CD14-positive monocyte (primary cell): ENCODE measurements around the gene OXGR1. TPM values are rescaled to one million over a fixed set of nuclear protein-coding genes. Genes with fewer than 3 reads are reported as not detected.

ENCODE experiments used
- DNase-seq, 3 donors: peaks; one replicate each; pipeline ENCODE4 v3.0.0-alpha.2; 2011 to 2022
- H2AFZ ChIP-seq: 2 replicates; pipeline ENCODE4 v1.6.0; 2012; ENCODE audit warnings: mild to moderate bottlenecking, low read depth, low read length, inconsistent platforms; ENCODE audit not compliant: insufficient read depth, poor library complexity, severe bottlenecking
- H3K27ac ChIP-seq, 2 donors: 1 replicate in 1 of 2; 2 replicates in 1 of 2; pipeline ENCODE4 v1.5.1; 2012 to 2013; ENCODE audit warnings: low read length in 2 of 2, control low read depth in 1 of 2, inconsistent platforms in 1 of 2, low read depth in 1 of 2, mild to moderate bottlenecking in 1 of 2
- H3K27me3 ChIP-seq, 2 donors: one replicate each; pipeline versions ENCODE4 v1.6.0 to v1.6.1; 2011 to 2013; ENCODE audit warnings: low read length in 2 of 2; ENCODE audit not compliant: control insufficient read depth in 2 of 2, insufficient read depth in 2 of 2
- H3K36me3 ChIP-seq, 2 donors: replicated peaks in 1 of 2; 1 replicate in 1 of 2; 2 replicates in 1 of 2; pipeline versions ENCODE4 v1.5.1 to v1.6.1; 2012 to 2013; ENCODE audit warnings: low read length in 2 of 2, control low read depth in 1 of 2, inconsistent platforms in 1 of 2, mild to moderate bottlenecking in 1 of 2; ENCODE audit not compliant: insufficient read depth in 2 of 2, control insufficient read depth in 1 of 2
- H3K4me1 ChIP-seq, 2 donors: 1 replicate in 1 of 2; 2 replicates in 1 of 2; pipeline versions ENCODE4 v1.5.1 to v1.6.1; 2012 to 2013; ENCODE audit warnings: low read length in 2 of 2, control low read depth in 1 of 2, inconsistent platforms in 1 of 2, mild to moderate bottlenecking in 1 of 2, moderate library complexity in 1 of 2; ENCODE audit not compliant: insufficient read depth in 2 of 2, control insufficient read depth in 1 of 2
- H3K4me2 ChIP-seq: replicated peaks from 2 replicates; pipeline ENCODE3; 2012; ENCODE audit warnings: low read length, moderate library complexity, mild to moderate bottlenecking; ENCODE audit not compliant: poor library complexity, severe bottlenecking; ENCODE audit errors: extremely low read depth
- H3K4me3 ChIP-seq, 3 experiments: fragments of 200-600 bp in 1 of 3; sonication (generic) in 1 of 3; replicated peaks in 1 of 3; 1 replicate in 2 of 3; 2 replicates in 1 of 3; pipeline ENCODE4 v1.5.1; 2011 to 2013; ENCODE audit warnings: low read length in 3 of 3, mild to moderate bottlenecking in 3 of 3, control low read depth in 2 of 3, low read depth in 2 of 3, inconsistent platforms in 1 of 3, moderate library complexity in 1 of 3
- H3K79me2 ChIP-seq: 2 replicates; pipeline ENCODE4 v1.6.0; 2012; ENCODE audit warnings: mild to moderate bottlenecking, control low read depth, inconsistent platforms, low read length, moderate library complexity; ENCODE audit not compliant: insufficient read depth
- H3K9ac ChIP-seq: 2 replicates; pipeline ENCODE4 v1.6.0; 2017; ENCODE audit warnings: low read length, mild to moderate bottlenecking; ENCODE audit not compliant: insufficient read depth, poor library complexity, severe bottlenecking
- H3K9me3 ChIP-seq, 2 donors: replicated peaks in 1 of 2; 1 replicate in 1 of 2; 2 replicates in 1 of 2; pipeline versions ENCODE4 v1.5.1 to v1.6.1; 2012 to 2013; ENCODE audit warnings: low read length in 2 of 2, control low read depth in 1 of 2; ENCODE audit not compliant: control insufficient read depth in 1 of 2, insufficient read depth in 1 of 2
- H4K20me1 ChIP-seq: 2 replicates; pipeline ENCODE4 v1.6.0; 2012; ENCODE audit warnings: mild to moderate bottlenecking, low read length, control low read depth, moderate library complexity; ENCODE audit not compliant: insufficient read depth
- H3K27ac Mint-ChIP-seq, 7 donors: one replicate each; pipeline ENCODE4 v1.8.0; 2020; ENCODE audit warnings: mild to moderate bottlenecking in 7 of 7, mixed read lengths in 7 of 7, moderate library complexity in 6 of 7, inconsistent platforms in 2 of 7
- H3K27me3 Mint-ChIP-seq, 3 donors: one replicate each; pipeline ENCODE4 v1.8.0; 2021 to 2022; ENCODE audit warnings: low read depth in 3 of 3, mild to moderate bottlenecking in 3 of 3, mixed read lengths in 3 of 3, moderate library complexity in 3 of 3, inconsistent platforms in 1 of 3
- H3K36me3 Mint-ChIP-seq, 2 donors: one replicate each; pipeline ENCODE4 v1.8.0; 2020; ENCODE audit warnings: mixed read lengths in 2 of 2, inconsistent platforms in 1 of 2, mild to moderate bottlenecking in 1 of 2
- H3K4me1 Mint-ChIP-seq: one replicate; pipeline ENCODE4 v1.8.0; 2020; ENCODE audit warnings: mild to moderate bottlenecking, mixed read lengths
- H3K4me3 Mint-ChIP-seq, 2 donors: one replicate each; pipeline ENCODE4 v1.8.0; 2020; ENCODE audit warnings: mild to moderate bottlenecking in 2 of 2, mixed read lengths in 2 of 2, moderate library complexity in 1 of 2
- H3K9me3 Mint-ChIP-seq, 7 donors: one replicate each; pipeline ENCODE4 v1.8.0; 2020 to 2022; ENCODE audit warnings: mixed read lengths in 7 of 7, mild to moderate bottlenecking in 6 of 7, moderate library complexity in 6 of 7, inconsistent platforms in 2 of 7
- WGBS: methylation state at CpG from one replicate; pipeline ENCODE4 v1.1.5; 2013; ENCODE audit warnings: missing lambda C conversion rate; ENCODE audit not compliant: insufficient coverage; 5-methylcytosine and 5-hydroxymethylcytosine counted together
- intact Hi-C, 2 donors: fragments of 100-400 bp; cut with micrococcal nuclease; formaldehyde crosslinking; loops; one replicate each; pipeline versions ENCODE4 v1.15.0 to v1.15.1; 2023
- polyA minus RNA-seq: library from RNA; depleted of rRNA, polyadenylated mRNA; stranded (reverse); fragments of >200 nt; gene quantifications from 2 replicates; pipeline ENCODE4 v1.2.3, GENCODE V29; 2012
- polyA plus RNA-seq, 3 donors: library from polyadenylated mRNA; depleted of rRNA in 1 of 3; unstranded in 2 of 3; stranded (reverse) in 1 of 3; fragments of 300-500 nt in 2 of 3; fragments of >200 nt in 1 of 3; fragmentation: Illumina TruSeq in 2 of 3; gene quantifications; 1 replicate in 2 of 3; 2 replicates in 1 of 3; pipeline ENCODE4 v1.2.3, GENCODE V29; 2012 to 2021
- total RNA-seq, 12 experiments: library from RNA in 1 of 12; stranded (reverse) in 1 of 12; fragments of 120-200 nt in 1 of 12; gene quantifications; one replicate each; pipeline ENCODE4 v1.2.4 and lab custom pipeline; 2013 to 2026; ENCODE audit warnings: mixed read lengths in 6 of 12, inconsistent platforms in 1 of 12
- TF ChIP-seq, protein P1 (sequence below): fragments of 200-600 bp; IDR thresholded peaks from one replicate; pipeline ENCODE4 v1.8.0; 2022; ENCODE audit warnings: antibody characterized with exemption, mild to moderate bottlenecking

OXGR1 gene
- total RNA-seq (2013): 0.12 TPM
- polyA plus RNA-seq (under 1 TPM in 2 of 3 donors, not detected in 1; 0.22 to 0.27 TPM), polyA minus RNA-seq (not detected in 2 replicates), total RNA-seq (lab: John Stamatoyannopoulos, UW) (0 to 0.58 (median 0) reads per million in 11 experiments)

DNA sequence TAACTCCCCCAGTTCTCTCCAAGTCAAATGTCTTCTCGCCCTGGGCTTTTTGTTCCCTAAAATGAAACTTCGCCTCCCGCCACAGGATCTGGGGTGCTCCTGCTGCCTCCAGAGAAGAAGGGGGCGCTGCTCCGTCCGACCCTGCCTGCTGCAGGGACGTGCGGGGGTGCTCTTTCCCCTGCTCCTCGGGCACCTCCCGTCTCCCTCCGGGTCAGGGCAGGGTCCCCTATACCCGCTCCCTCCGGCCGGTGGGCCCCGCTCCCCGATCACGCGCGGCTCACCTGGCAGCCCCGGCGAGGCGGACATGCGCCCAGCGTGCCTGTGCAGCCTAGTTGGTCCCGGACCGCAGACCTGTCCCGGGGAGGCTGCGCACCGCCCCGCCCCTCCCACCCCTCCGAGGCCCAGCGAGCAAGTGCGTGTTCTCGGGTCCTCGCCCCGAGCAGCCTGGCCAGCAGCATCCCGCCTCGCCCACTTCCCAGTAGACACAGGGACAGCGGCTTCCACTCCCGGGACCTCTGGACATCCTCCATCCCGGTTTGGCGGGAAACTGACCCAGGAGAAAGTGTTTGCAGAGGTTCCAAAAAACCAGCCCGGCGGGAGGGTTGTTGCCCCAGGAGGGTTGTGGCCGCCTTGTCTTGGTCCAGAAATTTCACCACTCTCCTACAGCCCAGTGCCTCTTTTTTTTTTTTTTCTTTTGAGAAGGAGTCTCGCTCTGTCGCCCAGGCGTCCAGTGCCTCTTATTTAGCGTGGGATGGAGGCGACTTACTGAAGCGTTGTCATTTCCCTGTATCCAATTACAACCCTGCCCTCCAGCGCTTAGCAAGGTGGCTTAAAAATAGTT lies at the start of gene OXGR1:
OXGR1 (minus strand) TSS at position 460 of the 841 bp plus-strand sequence. CDS start 6,717 bp downstream, outside the sequence.
- H3K9ac ChIP-seq: no peak within 1 kb of the TSS
- 1% methylated on average over 38 of the region's 52 CpGs for WGBS
- peak within 1 kb of the TSS in 3 of 7 donors; percentile 30 to 71 (median 61) for H3K27ac Mint-ChIP-seq

GRCh38 chr13:97043302-97043701 lies 49.0 kb upstream of the OXGR1 start:
- Mint-ChIP-seq H3K36me3 (no peaks in the 10 kb centered on the region), H3K9me3 (peaks cover 0 to 2% (median 0%) of the 10 kb centered on the region in 7 donors), H3K4me1 (peaks cover 6% of the 10 kb centered on the region), H3K4me3 (no peak overlapping the region), H3K27ac (no peak overlapping the region), H3K27me3 (peaks cover 3 to 11% (median 8%) of the 10 kb centered on the region in 3 donors)
- Histone ChIP-seq H3K4me3 (no peak overlapping the region), H3K9ac (no peak overlapping the region), H4K20me1 (no peaks in the 10 kb centered on the region), H3K4me1 (peaks cover 3 to 6% of the 10 kb centered on the region in 2 donors), H3K4me2 (no peak overlapping the region), H3K79me2 (no peaks in the 10 kb centered on the region), H3K27me3 (peaks cover 0 to 3% of the 10 kb centered on the region in 2 donors), H2AFZ (no peak overlapping the region), H3K27ac (no peak overlapping the region), H3K9me3 (no peaks in the 10 kb centered on the region), H3K36me3 (no peaks in the 10 kb centered on the region)
- WGBS: no CpG with 5 or more reads among the region's 2 CpGs
- TF ChIP-seq, protein P1, sequence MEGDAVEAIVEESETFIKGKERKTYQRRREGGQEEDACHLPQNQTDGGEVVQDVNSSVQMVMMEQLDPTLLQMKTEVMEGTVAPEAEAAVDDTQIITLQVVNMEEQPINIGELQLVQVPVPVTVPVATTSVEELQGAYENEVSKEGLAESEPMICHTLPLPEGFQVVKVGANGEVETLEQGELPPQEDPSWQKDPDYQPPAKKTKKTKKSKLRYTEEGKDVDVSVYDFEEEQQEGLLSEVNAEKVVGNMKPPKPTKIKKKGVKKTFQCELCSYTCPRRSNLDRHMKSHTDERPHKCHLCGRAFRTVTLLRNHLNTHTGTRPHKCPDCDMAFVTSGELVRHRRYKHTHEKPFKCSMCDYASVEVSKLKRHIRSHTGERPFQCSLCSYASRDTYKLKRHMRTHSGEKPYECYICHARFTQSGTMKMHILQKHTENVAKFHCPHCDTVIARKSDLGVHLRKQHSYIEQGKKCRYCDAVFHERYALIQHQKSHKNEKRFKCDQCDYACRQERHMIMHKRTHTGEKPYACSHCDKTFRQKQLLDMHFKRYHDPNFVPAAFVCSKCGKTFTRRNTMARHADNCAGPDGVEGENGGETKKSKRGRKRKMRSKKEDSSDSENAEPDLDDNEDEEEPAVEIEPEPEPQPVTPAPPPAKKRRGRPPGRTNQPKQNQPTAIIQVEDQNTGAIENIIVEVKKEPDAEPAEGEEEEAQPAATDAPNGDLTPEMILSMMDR: no peak
- intact Hi-C loops: no loop called here
- no peak for DNase-seq

More for the DNA sequence above, at the start of gene OXGR1:
- peak in 2 of 3 donors; percentile 13 to 20 for DNase-seq
- Histone ChIP-seq H3K4me3 (peak within 1 kb of the TSS; percentile 34 to 77 (median 43)), H3K79me2 (no peaks in the 10 kb centered on the region), H2AFZ (peak within 1 kb of the TSS; percentile 79), H3K27ac (no peak within 1 kb of the TSS), H4K20me1 (no peaks in the 10 kb centered on the region), H3K4me2 (peak within 1 kb of the TSS; percentile 85), H3K27me3 (peaks cover 9 to 24% of the 10 kb centered on the region in 2 donors), H3K9me3 (peaks cover 0 to 6% of the 10 kb centered on the region in 2 donors), H3K36me3 (no peaks in the 10 kb centered on the region), H3K4me1 (peaks cover 35 to 50% of the 10 kb centered on the region in 2 donors)
- intact Hi-C loops: no loop called here
- TF ChIP-seq, protein P1: no peak
- peak within 1 kb of the TSS; percentile 74 to 90 for H3K4me3 Mint-ChIP-seq
- H3K36me3 Mint-ChIP-seq: no peaks in the 10 kb centered on the region
- H3K9me3 Mint-ChIP-seq: peaks cover 3 to 9% (median 7%) of the 10 kb centered on the region in 7 donors
- H3K27me3 Mint-ChIP-seq: peaks cover 29 to 39% (median 38%) of the 10 kb centered on the region in 3 donors
- peaks cover 45% of the 10 kb centered on the region for H3K4me1 Mint-ChIP-seq
